GM10266 (cell line): ENCODE data around the gene ZFAND5.

Source experiments
- DNase-seq: peaks from one replicate; pipeline ENCODE4 v3.0.0; 2012; ENCODE audit errors: extremely low spot score
- CTCF ChIP-seq: IDR thresholded peaks from 2 replicates; pipeline ENCODE4 v1.5.1; 2012; ENCODE audit warnings: mild to moderate bottlenecking, low read depth; ENCODE audit not compliant: control insufficient read depth, insufficient read depth; ENCODE audit errors: missing control alignments

Gene ZFAND5

GRCh38 chr9:72309364-72310133, 55.5 kb downstream of the ZFAND5 start:
- TF ChIP-seq CTCF, result no peak
- no peak for DNase-seq

GRCh38 chr9:72306761-72307160, 58.2 kb downstream of the ZFAND5 start:
- TF ChIP-seq CTCF, result no peak
- DNase-seq, result no peak

- TF ChIP-seq CTCF, result no peak
- DNase-seq, result no peak
Measured at GRCh38 chr9:72305707-72306106, 59.3 kb downstream of the ZFAND5 start.

GRCh38 chr9:72305102-72305546, 59.9 kb downstream of the ZFAND5 start:
- no peak for TF ChIP-seq CTCF
- DNase-seq, result peak; percentile 8

- TF ChIP-seq CTCF, result no peak
- no peak for DNase-seq
Measured at GRCh38 chr9:72304538-72304937, 60.5 kb downstream of the ZFAND5 start.
